Measurements from ENCODE around the gene CMIP. TPM values are rescaled to one million over a fixed set of nuclear protein-coding genes. Genes with fewer than 3 reads are reported as not detected.
"Not testable (repeated sequence)": the region's sequence is repeated elsewhere in the genome, so short reads cannot be mapped to it uniquely, and the experiment has no call there.

Gene CMIP
- total RNA-seq, 1 experiment from 2014 or later = 48.2 TPM

GRCh38 chr16:81576696-81577095 lies 132.1 kb downstream of the CMIP start:
- TF ChIP-seq, protein P1, sequence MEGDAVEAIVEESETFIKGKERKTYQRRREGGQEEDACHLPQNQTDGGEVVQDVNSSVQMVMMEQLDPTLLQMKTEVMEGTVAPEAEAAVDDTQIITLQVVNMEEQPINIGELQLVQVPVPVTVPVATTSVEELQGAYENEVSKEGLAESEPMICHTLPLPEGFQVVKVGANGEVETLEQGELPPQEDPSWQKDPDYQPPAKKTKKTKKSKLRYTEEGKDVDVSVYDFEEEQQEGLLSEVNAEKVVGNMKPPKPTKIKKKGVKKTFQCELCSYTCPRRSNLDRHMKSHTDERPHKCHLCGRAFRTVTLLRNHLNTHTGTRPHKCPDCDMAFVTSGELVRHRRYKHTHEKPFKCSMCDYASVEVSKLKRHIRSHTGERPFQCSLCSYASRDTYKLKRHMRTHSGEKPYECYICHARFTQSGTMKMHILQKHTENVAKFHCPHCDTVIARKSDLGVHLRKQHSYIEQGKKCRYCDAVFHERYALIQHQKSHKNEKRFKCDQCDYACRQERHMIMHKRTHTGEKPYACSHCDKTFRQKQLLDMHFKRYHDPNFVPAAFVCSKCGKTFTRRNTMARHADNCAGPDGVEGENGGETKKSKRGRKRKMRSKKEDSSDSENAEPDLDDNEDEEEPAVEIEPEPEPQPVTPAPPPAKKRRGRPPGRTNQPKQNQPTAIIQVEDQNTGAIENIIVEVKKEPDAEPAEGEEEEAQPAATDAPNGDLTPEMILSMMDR (conservative IDR thresholded peaks at IDR 0.05) = no peak
- Histone ChIP-seq H2BK5ac (ENCODE audit: insufficient read length, low read length) (no peak overlapping the region), H3K79me1 (ENCODE audit: insufficient read depth, low read depth, low read length, poor library complexity, severe bottlenecking) (peaks cover 3% of the 10 kb centered on the region), H3K23ac (ENCODE audit: insufficient read length, low read depth, low read length) (no peak overlapping the region), H2BK20ac (ENCODE audit: low read depth, low read length, poor library complexity, severe bottlenecking) (no peak overlapping the region), H3K4ac (ENCODE audit: low read depth, low read length) (no peak overlapping the region), H3K4me1 (ENCODE audit: insufficient read depth, low read length) (no peaks in the 10 kb centered on the region), H4K5ac (ENCODE audit: insufficient read length, low read depth, low read length) (no peak overlapping the region), H3K27ac (ENCODE audit: insufficient read length, low read depth, low read length) (no peak overlapping the region), H4K20me1 (ENCODE audit: control insufficient read depth, insufficient read depth, insufficient read length) (no peaks in the 10 kb centered on the region), H2BK12ac (ENCODE audit: insufficient read length, low read depth, low read length) (no peak overlapping the region), H2AK5ac (ENCODE audit: insufficient read length, low read length) (no peak overlapping the region), H3K23me2 (ENCODE audit: insufficient read length, low read depth, low read length, poor library complexity, severe bottlenecking) (no peaks in the 10 kb centered on the region), H3K9ac (ENCODE audit: extremely low read depth, insufficient read length, low read length) (no peak overlapping the region), H4K91ac (ENCODE audit: insufficient read length, low read depth, low read length) (no peak overlapping the region), H3T11ph (ENCODE audit: low read length) (no peak overlapping the region), H3K14ac (ENCODE audit: insufficient read depth, low read length) (no peak overlapping the region), H2BK15ac (ENCODE audit: low read depth, low read length) (no peak overlapping the region), H3K79me2 (ENCODE audit: insufficient read depth, low read length) (peaks cover 7% of the 10 kb centered on the region; the same call in 1 of the 2 replicates), H3K27me3 (ENCODE audit: insufficient read depth, low read length) (no peaks in the 10 kb centered on the region), H3K4me2 (ENCODE audit: insufficient read depth, insufficient read length, low read length) (no peak overlapping the region), H3K18ac (ENCODE audit: insufficient read length, low read depth, low read length) (no peak overlapping the region), H4K8ac (replicated peaks; ENCODE audit: insufficient read length, low read depth, low read length) (no peak overlapping the region), H3K9me3 (ENCODE audit: control insufficient read depth, low read depth, low read length) (no peaks in the 10 kb centered on the region), H2BK120ac (ENCODE audit: low read depth, low read length, poor library complexity, severe bottlenecking) (no peak overlapping the region), H2AFZ (ENCODE audit: low read length) (no peak overlapping the region), H3K56ac (ENCODE audit: insufficient read length, low read depth, low read length) (no peak overlapping the region)
- no CpG with 5 or more reads among the region's 1 CpG for WGBS (ENCODE audit: extremely low coverage, insufficient read length, low lambda C conversion rate)
- Mint-ChIP-seq H3K27me3 (ENCODE audit: low read depth) (no peaks in the 10 kb centered on the region), H3K4me1 (peaks cover 7% of the 10 kb centered on the region in 2 experiments; a peak in 3 of 4 replicates), H3K9me3 (no peaks in the 10 kb centered on the region), H3K4me3 (no peak overlapping the region), H3K27ac (no peak overlapping the region), H3K36me3 (ENCODE audit: insufficient read depth in 1 of 3, low read depth in 3 of 3) (0 out of 7 replicates have a peak, but pooled peaks cover 0 to 2% (median 0%) of the 10 kb centered on the region in 3 experiments)
- DNase-seq = no peak

DNA sequence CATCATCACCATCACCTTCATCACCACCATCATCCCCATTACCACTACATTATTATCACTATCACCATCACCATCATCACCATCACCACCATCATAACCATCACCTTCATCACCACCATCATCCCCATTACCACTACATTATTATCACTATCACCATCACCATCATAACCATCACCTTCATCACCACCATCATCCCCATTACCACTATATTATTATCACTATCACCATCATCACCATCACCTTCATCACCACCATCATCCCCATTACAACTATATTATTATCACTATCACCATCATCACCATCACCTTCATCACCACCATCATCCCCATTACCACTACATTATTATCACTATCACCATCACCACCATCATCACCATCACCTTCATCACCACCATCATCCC lies 132.7 kb downstream of the CMIP start:
- H4K91ac ChIP-seq (ENCODE audit: insufficient read length, low read depth, low read length); H3K79me1 ChIP-seq (ENCODE audit: insufficient read depth, low read depth, low read length, poor library complexity, severe bottlenecking); H3K36me3 Mint-ChIP-seq (ENCODE audit: insufficient read depth in 1 of 3, low read depth in 3 of 3); H3K79me2 ChIP-seq (ENCODE audit: insufficient read depth, low read length); H2BK12ac ChIP-seq (ENCODE audit: insufficient read length, low read depth, low read length); H2AK5ac ChIP-seq (ENCODE audit: insufficient read length, low read length); H3K18ac ChIP-seq (ENCODE audit: insufficient read length, low read depth, low read length); H2BK5ac ChIP-seq (ENCODE audit: insufficient read length, low read length); H3K4me3 Mint-ChIP-seq; H2AFZ ChIP-seq (ENCODE audit: low read length); H3K27ac ChIP-seq (ENCODE audit: insufficient read length, low read depth, low read length); H3K4ac ChIP-seq (ENCODE audit: low read depth, low read length); DNase-seq; H2BK20ac ChIP-seq (ENCODE audit: low read depth, low read length, poor library complexity, severe bottlenecking); H3K23ac ChIP-seq (ENCODE audit: insufficient read length, low read depth, low read length); H3K23me2 ChIP-seq (ENCODE audit: insufficient read length, low read depth, low read length, poor library complexity, severe bottlenecking); H3K4me1 ChIP-seq (ENCODE audit: insufficient read depth, low read length); H3K9me3 ChIP-seq (ENCODE audit: control insufficient read depth, low read depth, low read length); H3K56ac ChIP-seq (ENCODE audit: insufficient read length, low read depth, low read length); H3T11ph ChIP-seq (ENCODE audit: low read length); H3K27me3 ChIP-seq (ENCODE audit: insufficient read depth, low read length); H4K5ac ChIP-seq (ENCODE audit: insufficient read length, low read depth, low read length); H3K27me3 Mint-ChIP-seq (ENCODE audit: low read depth); H3K14ac ChIP-seq (ENCODE audit: insufficient read depth, low read length); H3K4me2 ChIP-seq (ENCODE audit: insufficient read depth, insufficient read length, low read length); H4K20me1 ChIP-seq (ENCODE audit: control insufficient read depth, insufficient read depth, insufficient read length); H3K27ac Mint-ChIP-seq; H3K9ac ChIP-seq (ENCODE audit: extremely low read depth, insufficient read length, low read length); H4K8ac ChIP-seq (replicated peaks; ENCODE audit: insufficient read length, low read depth, low read length); H3K4me1 Mint-ChIP-seq; H2BK120ac ChIP-seq (ENCODE audit: low read depth, low read length, poor library complexity, severe bottlenecking); H2BK15ac ChIP-seq (ENCODE audit: low read depth, low read length); H3K9me3 Mint-ChIP-seq: not testable (repeated sequence)

Measured in H9 (cell line).